Caco-2 (cell line): ENCODE measurements around the gene CALCOCO1. TPM values are rescaled to one million over a fixed set of nuclear protein-coding genes. Genes with fewer than 3 reads are reported as not detected.

Source experiments
- BruUV-seq: library from RNA; stranded (reverse); fragments of 400-500 nt; replicated peaks from 2 replicates; lab custom pipeline; 2021; lab: Mats Ljungman, UMichigan
- CTCF ChIA-PET: fragments of 300-600 bp; sonication (Branson Sonifier 250); formaldehyde crosslinking; loops from one replicate; lab custom pipeline; 2022; ENCODE audit warnings: antibody characterized with exemption; lab: Charles Lee
- POLR2A ChIA-PET: fragments of 300-600 bp; sonication (Branson Sonifier 250); formaldehyde crosslinking; loops from one replicate; lab custom pipeline; 2022; ENCODE audit warnings: antibody characterized with exemption; lab: Charles Lee
- DNase-seq, 2 experiments: peaks; one replicate each; pipeline versions ENCODE4 v3.0.0 to v3.0.0-alpha.2; 2020 to 2022
- H3K27me3 ChIP-seq: replicated peaks from 2 replicates; pipeline ENCODE4 v1.6.0; 2011; ENCODE audit warnings: low read length; ENCODE audit not compliant: control insufficient read depth, insufficient read depth
- H3K36me3 ChIP-seq: 2 replicates; pipeline ENCODE4 v1.5.1; 2011; ENCODE audit warnings: low read length; ENCODE audit not compliant: control insufficient read depth, insufficient read depth
- H3K4me1 ChIP-seq: fragments of 250-450 bp; sonication (Bioruptor Pico); 2 replicates; pipeline ENCODE4 v1.5.1; 2020; ENCODE audit warnings: mild to moderate bottlenecking
- H3K4me3 ChIP-seq: 2 replicates; pipeline ENCODE4 v1.5.1; 2011; ENCODE audit warnings: low read depth, mild to moderate bottlenecking, control low read depth, low read length
- H3K9me3 ChIP-seq: fragments of 250-450 bp; sonication (Bioruptor Pico); 2 replicates; pipeline ENCODE4 v1.5.1; 2020; ENCODE audit warnings: mild to moderate bottlenecking, moderate library complexity
- H3K27ac Mint-ChIP-seq: one replicate; pipeline ENCODE4 v1.8.0; 2022; ENCODE audit warnings: mixed read lengths; ENCODE audit not compliant: unreplicated experiment
- H3K27me3 Mint-ChIP-seq: one replicate; pipeline ENCODE4 v1.8.0; 2022; ENCODE audit warnings: mixed read lengths; ENCODE audit not compliant: insufficient read depth, unreplicated experiment
- H3K36me3 Mint-ChIP-seq: one replicate; pipeline ENCODE4 v1.8.0; 2022; ENCODE audit warnings: mild to moderate bottlenecking, mixed read lengths; ENCODE audit not compliant: insufficient read depth, unreplicated experiment
- H3K4me1 Mint-ChIP-seq: one replicate; pipeline ENCODE4 v1.8.0; 2022; ENCODE audit warnings: low read depth, mixed read lengths; ENCODE audit not compliant: unreplicated experiment
- H3K4me3 Mint-ChIP-seq: one replicate; pipeline ENCODE4 v1.8.0; 2022; ENCODE audit warnings: mild to moderate bottlenecking, moderate library complexity, mixed read lengths; ENCODE audit not compliant: unreplicated experiment
- H3K9me3 Mint-ChIP-seq: one replicate; pipeline ENCODE4 v1.8.0; 2022; ENCODE audit warnings: mixed read lengths; ENCODE audit not compliant: unreplicated experiment
- CTCF ChIP-seq, 2 experiments: fragments of 200-600 bp in 1 of 2; IDR thresholded peaks; 1 replicate in 1 of 2; 2 replicates in 1 of 2; pipeline versions ENCODE4 v1.5.1 to v1.8.0; 2011 to 2022; ENCODE audit warnings: antibody characterized with exemption in 1 of 2, control low read depth in 1 of 2, inconsistent platforms in 1 of 2, low read depth in 1 of 2, low read length in 1 of 2, mild to moderate bottlenecking in 1 of 2, moderate library complexity in 1 of 2; ENCODE audit not compliant: insufficient read depth in 1 of 2, severe bottlenecking in 1 of 2, unreplicated experiment in 1 of 2
- intact Hi-C: fragments of 100-400 bp; cut with micrococcal nuclease; formaldehyde crosslinking; loops from one replicate; pipeline ENCODE4 v1.10.0; 2022; ENCODE audit not compliant: unreplicated experiment
- total RNA-seq: library from RNA; stranded (reverse); gene quantifications from 2 replicates; pipeline ENCODE4 v1.2.3, GENCODE V29; 2022

Gene CALCOCO1
- total RNA-seq, 1 experiment from 2014 or later = 19.3 TPM

- ChIA-PET POLR2A (interaction anchor here (0.7 kb wide), 1 partner anchor 30 kb away, joined by 4 read pairs; no protein-coding TSS in a partner anchor), CTCF (interaction anchor here (0.6 to 6.1 kb wide), 18 partner anchors 10 to 581 kb away, joined by 3 to 54 read pairs (median 4); partner anchors contain the start of genes ATP5MC2, CALCOCO1 and COPZ1)
- H3K27me3 ChIP-seq = no peaks in the 10 kb centered on the region; the same call in 1 of the 2 replicates
- intact Hi-C loops = loop anchor here (2.0 kb wide), 1 partner anchor 201 kb away; no protein-coding TSS in a partner anchor
- H3K9me3 ChIP-seq = no peaks in the 10 kb centered on the region
- H3K9me3 Mint-ChIP-seq = no peaks in the 10 kb centered on the region
- H3K4me1 ChIP-seq = peaks cover 10% of the 10 kb centered on the region
- H3K4me3 ChIP-seq = no peak overlapping the region
- no TSS peak for BruUV-seq
- H3K27ac Mint-ChIP-seq = no peak overlapping the region
- no peak overlapping the region for H3K4me3 Mint-ChIP-seq
- H3K36me3 ChIP-seq = no peaks in the 10 kb centered on the region
- peaks cover 7% of the 10 kb centered on the region for H3K4me1 Mint-ChIP-seq
- H3K36me3 Mint-ChIP-seq = no peaks in the 10 kb centered on the region
- H3K27me3 Mint-ChIP-seq = peaks cover 11% of the 10 kb centered on the region
- peak; percentile 87 to 88 for TF ChIP-seq CTCF (IDR thresholded peaks at IDR 0.05; ENCODE audit: insufficient read depth in 1 of 2, low read depth in 1 of 2, low read length in 1 of 2, severe bottlenecking in 1 of 2, unreplicated experiment in 1 of 2)
- DNase-seq = peak; percentile 64 to 67
Measured at GRCh38 chr12:53743266-53744129, 16.2 kb upstream of the CALCOCO1 start.

GRCh38 chr12:53740130-53740491, 12.9 kb upstream of the CALCOCO1 start:
- peak overlapping the region; percentile 22; the same call in 1 of the 2 replicates for H3K4me3 ChIP-seq
- no peak for DNase-seq
- no peaks in the 10 kb centered on the region; the same call in 1 of the 2 replicates for H3K27me3 ChIP-seq
- H3K4me1 Mint-ChIP-seq = peaks cover 7% of the 10 kb centered on the region
- no TSS peak for BruUV-seq
- ChIA-PET POLR2A (no interaction called here), CTCF (interaction anchor here (1.1 kb wide), 1 partner anchor 63 kb away, joined by 4 read pairs; no protein-coding TSS in a partner anchor)
- TF ChIP-seq CTCF (IDR thresholded peaks at IDR 0.05; ENCODE audit: insufficient read depth in 1 of 2, low read depth in 1 of 2, low read length in 1 of 2, severe bottlenecking in 1 of 2, unreplicated experiment in 1 of 2) = no peak
- H3K4me1 ChIP-seq = peaks cover 11% of the 10 kb centered on the region
- H3K9me3 ChIP-seq = no peaks in the 10 kb centered on the region
- H3K36me3 Mint-ChIP-seq = no peaks in the 10 kb centered on the region
- H3K27ac Mint-ChIP-seq = no peak overlapping the region
- H3K36me3 ChIP-seq = no peaks in the 10 kb centered on the region
- peaks cover 4% of the 10 kb centered on the region for H3K27me3 Mint-ChIP-seq
- intact Hi-C loops = no loop called here
- H3K4me3 Mint-ChIP-seq = no peak overlapping the region
- H3K9me3 Mint-ChIP-seq = no peaks in the 10 kb centered on the region

- Mint-ChIP-seq H3K4me1 (peaks cover 7% of the 10 kb centered on the region), H3K9me3 (no peaks in the 10 kb centered on the region)
- TF ChIP-seq CTCF (IDR thresholded peaks at IDR 0.05; ENCODE audit: insufficient read depth in 1 of 2, low read depth in 1 of 2, low read length in 1 of 2, severe bottlenecking in 1 of 2, unreplicated experiment in 1 of 2) = no peak
Measured at GRCh38 chr12:53739214-53740129, 12.2 kb upstream of the CALCOCO1 start.

More at GRCh38 chr12:53739214-53740129, 12.2 kb upstream of the CALCOCO1 start:
- ChIA-PET CTCF (interaction anchor here (1.1 kb wide), 1 partner anchor 62 kb away, joined by 4 read pairs; no protein-coding TSS in a partner anchor), POLR2A (no interaction called here)
- Histone ChIP-seq H3K36me3 (no peaks in the 10 kb centered on the region), H3K9me3 (no peaks in the 10 kb centered on the region), H3K4me1 (peaks cover 11% of the 10 kb centered on the region), H3K27me3 (no peaks in the 10 kb centered on the region; the same call in 1 of the 2 replicates), H3K4me3 (peak overlapping the region; percentile 22)
- intact Hi-C loops = no loop called here
- Mint-ChIP-seq H3K27me3 (peaks cover 4% of the 10 kb centered on the region), H3K4me3 (peak overlapping the region; percentile 69), H3K36me3 (no peaks in the 10 kb centered on the region), H3K27ac (no peak overlapping the region)
- no peak for DNase-seq
- BruUV-seq = no TSS peak
